IPS-20b (cell line): ENCODE measurements around the gene TLR8.
"Not testable (repeated sequence)": the region's sequence is repeated elsewhere in the genome, so short reads cannot be mapped to it uniquely, and the experiment has no call there.

Experiments used
- H3K27ac ChIP-seq: one replicate; pipeline ENCODE4 v1.5.1; 2013; ENCODE audit warnings: low read length
- H3K27me3 ChIP-seq: 2 replicates; pipeline ENCODE4 v1.6.1; 2013; ENCODE audit warnings: mild to moderate bottlenecking, low read length, inconsistent platforms; ENCODE audit not compliant: insufficient read depth
- H3K36me3 ChIP-seq: 2 replicates; pipeline ENCODE4 v1.6.1; 2013; ENCODE audit warnings: low read depth, mild to moderate bottlenecking, inconsistent platforms, low read length, moderate library complexity; ENCODE audit not compliant: insufficient read depth
- H3K4me1 ChIP-seq: 2 replicates; pipeline ENCODE4 v1.6.1; 2013; ENCODE audit warnings: mild to moderate bottlenecking, control low read depth, inconsistent platforms, low read length, moderate library complexity; ENCODE audit not compliant: insufficient read depth
- H3K4me3 ChIP-seq: 2 replicates; pipeline ENCODE4 v1.5.1; 2013; ENCODE audit warnings: mild to moderate bottlenecking, low read length, inconsistent platforms
- H3K9ac ChIP-seq: 2 replicates; pipeline ENCODE4 v1.6.1; 2013; ENCODE audit warnings: low read depth, mild to moderate bottlenecking, inconsistent platforms, low read length, moderate library complexity
- H3K9me3 ChIP-seq: 2 replicates; pipeline ENCODE4 v1.6.1; 2013; ENCODE audit warnings: mild to moderate bottlenecking, low read depth, low read length, inconsistent platforms; ENCODE audit not compliant: insufficient read depth

Gene TLR8

DNA sequence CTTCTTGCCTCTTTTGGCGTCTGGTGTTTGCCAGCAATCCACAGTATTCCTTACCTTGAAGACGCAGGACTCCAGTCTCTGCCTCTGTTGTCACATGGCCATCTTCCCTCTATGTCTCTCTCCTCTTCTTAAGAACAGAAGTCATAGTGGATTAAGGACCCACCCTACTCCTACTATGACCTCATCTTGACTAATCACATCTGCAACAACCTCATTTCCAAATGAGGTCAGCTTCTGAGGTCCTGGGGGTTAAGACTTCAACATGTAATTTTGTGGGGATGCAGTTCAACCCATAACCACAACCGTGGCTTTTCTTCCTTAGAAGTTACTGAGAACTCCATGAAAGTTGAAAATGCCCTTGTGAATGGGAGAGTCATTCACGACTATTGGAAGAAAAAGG, 23.3 kb downstream of the TLR8 start:
- Histone ChIP-seq H3K4me3 (no peak overlapping the region), H3K9ac (no peak overlapping the region), H3K9me3 (no peaks in the 10 kb centered on the region), H3K27ac (no peak overlapping the region), H3K36me3 (no peaks in the 10 kb centered on the region), H3K4me1 (no peaks in the 10 kb centered on the region), H3K27me3 (no peaks in the 10 kb centered on the region)

DNA sequence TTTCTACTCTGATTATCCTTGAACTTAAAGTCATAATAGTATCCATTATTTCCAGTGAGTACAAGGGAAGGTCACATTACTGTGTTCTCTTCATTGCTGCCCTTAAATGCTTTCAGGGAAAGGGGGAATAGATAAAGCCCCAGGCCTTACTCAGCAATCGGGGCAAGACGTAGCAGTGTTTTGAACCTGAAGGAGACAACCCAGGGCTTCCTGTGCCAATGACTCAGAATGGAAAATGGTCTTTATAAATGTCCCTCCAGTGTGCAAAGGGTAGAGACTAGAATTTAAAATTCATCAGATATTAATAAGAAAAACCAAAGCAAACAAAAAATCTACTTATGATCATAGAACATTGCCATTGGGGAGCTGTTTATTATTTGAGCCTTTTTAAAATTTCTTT, 23.7 kb downstream of the TLR8 start:
- H3K36me3 ChIP-seq, result no peaks in the 10 kb centered on the region
- H3K4me3 ChIP-seq, result no peak overlapping the region
- no peaks in the 10 kb centered on the region for H3K9me3 ChIP-seq
- H3K27me3 ChIP-seq, result no peaks in the 10 kb centered on the region
- H3K9ac ChIP-seq, result no peak overlapping the region
- no peak overlapping the region for H3K27ac ChIP-seq
- H3K4me1 ChIP-seq, result no peaks in the 10 kb centered on the region

DNA sequence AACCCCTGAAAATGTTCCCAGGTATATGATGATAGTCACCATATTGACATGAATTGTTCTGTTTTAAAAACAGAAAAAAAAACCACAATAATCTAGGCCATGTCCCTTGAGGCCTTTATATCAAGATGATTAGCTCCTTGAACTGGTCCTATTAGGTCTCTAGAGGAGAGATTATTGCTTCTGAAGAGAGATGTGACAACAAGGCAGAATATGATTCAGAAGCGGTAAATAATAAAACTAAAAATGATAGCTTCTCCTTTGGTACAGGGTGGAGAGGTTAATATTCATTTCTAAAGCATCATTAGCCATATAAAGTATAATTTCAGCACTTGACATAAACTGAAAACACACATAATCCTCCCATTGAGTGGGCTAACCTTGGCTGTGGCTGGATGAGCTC, 25.8 kb downstream of the TLR8 start:
- Histone ChIP-seq H3K9me3 (peaks cover 14% of the 10 kb centered on the region; the same call in 1 of the 2 replicates), H3K4me1 (no peaks in the 10 kb centered on the region), H3K4me3 (no peak overlapping the region), H3K27me3 (no peaks in the 10 kb centered on the region), H3K27ac (no peak overlapping the region), H3K36me3 (no peaks in the 10 kb centered on the region), H3K9ac (no peak overlapping the region)

DNA sequence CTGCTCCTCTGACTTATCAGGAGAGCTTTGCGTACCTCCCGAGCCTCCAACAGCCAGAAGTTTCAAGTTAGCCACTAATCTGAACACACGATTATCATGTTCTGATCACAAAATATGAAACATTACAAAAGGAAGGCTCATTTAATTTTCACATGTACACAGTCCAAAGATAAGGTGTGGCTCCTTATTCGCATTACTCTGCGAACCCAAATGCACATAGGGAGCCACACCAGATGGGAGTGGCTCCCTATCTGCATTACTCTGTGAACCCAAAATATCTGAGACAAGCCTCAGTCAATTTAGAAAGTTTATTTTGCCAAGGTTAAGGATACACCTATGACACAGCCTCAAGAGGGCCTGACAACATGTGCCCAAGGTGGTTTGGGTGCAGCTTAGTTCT, 28.4 kb downstream of the TLR8 start:
- Histone ChIP-seq H3K4me3 (no peak overlapping the region), H3K36me3 (no peaks in the 10 kb centered on the region), H3K9ac (no peak overlapping the region), H3K9me3 (peaks cover 14% of the 10 kb centered on the region; the same call in 1 of the 2 replicates), H3K27ac (no peak overlapping the region), H3K27me3 (no peaks in the 10 kb centered on the region), H3K4me1 (no peaks in the 10 kb centered on the region)

DNA sequence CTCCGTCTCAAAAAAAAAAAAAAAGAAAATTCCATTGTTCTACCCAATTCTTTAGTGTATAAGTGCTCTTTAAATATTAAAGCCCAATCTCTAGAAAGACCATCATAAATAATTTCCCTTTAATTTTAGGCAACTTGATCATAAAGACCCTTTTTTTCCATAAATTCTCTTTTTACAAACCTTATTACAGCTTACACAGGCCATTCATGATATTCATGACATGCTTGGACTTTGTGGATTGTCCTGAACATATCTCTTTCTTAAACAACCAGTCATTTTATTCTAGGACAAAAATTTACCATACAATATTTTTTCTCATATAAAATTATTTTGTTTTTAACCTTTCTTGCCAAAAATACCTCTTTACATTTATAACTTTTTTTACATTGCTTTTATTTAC, 30.5 kb downstream of the TLR8 start:
- no peak overlapping the region for H3K9ac ChIP-seq
- no peak overlapping the region for H3K27ac ChIP-seq
- no peaks in the 10 kb centered on the region for H3K27me3 ChIP-seq
- no peak overlapping the region for H3K4me3 ChIP-seq
- no peaks in the 10 kb centered on the region for H3K36me3 ChIP-seq
- no peaks in the 10 kb centered on the region for H3K4me1 ChIP-seq
- peaks cover 14% of the 10 kb centered on the region; the same call in 1 of the 2 replicates for H3K9me3 ChIP-seq

DNA sequence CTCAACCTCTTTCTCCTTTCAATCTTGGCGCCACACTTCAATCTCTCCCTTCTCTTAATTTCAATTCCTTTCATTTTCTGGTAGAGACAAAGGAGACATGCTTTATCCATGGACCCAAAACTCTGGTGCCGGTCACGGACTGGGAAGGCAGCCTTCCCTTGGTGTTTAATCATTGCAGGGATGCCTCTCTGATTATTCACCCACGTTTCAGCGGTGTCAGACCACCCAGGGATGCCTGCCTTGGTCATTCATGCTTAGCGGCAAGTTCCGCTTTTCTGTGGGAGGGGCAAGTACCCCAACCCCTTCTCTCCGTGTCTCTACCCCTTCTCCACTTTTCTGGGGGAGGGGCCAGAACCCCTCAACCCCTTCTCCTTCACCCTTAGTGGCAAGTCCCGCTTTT, 34.1 kb downstream of the TLR8 start:
- not testable (repeated sequence) for H3K4me3 ChIP-seq, H3K9ac ChIP-seq, H3K27ac ChIP-seq, H3K27me3 ChIP-seq, H3K36me3 ChIP-seq, H3K4me1 ChIP-seq
- peaks cover 14% of the 10 kb centered on the region; the same call in 1 of the 2 replicates for H3K9me3 ChIP-seq

DNA sequence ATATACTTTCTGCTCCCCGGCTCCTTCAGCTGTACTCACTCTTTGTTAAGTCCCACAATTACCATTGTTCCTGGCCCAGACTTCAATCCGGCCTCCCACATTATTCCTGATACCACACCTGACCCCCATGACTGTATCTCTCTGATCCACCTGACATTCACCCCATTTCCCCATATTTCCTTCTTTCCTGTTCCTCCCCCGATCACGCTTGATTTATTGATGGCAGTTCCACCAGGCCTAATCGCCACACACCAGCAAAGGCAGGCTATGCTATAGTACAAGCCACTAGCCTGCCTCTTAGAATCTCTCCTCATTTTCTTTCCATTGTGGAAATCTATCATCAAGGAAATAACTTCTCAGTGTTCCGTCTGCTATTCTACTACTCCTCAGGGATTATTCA, 37.2 kb downstream of the TLR8 start:
- H3K36me3 ChIP-seq, H3K9me3 ChIP-seq, H3K9ac ChIP-seq, H3K4me3 ChIP-seq, H3K4me1 ChIP-seq, H3K27ac ChIP-seq, H3K27me3 ChIP-seq: not testable (repeated sequence)

DNA sequence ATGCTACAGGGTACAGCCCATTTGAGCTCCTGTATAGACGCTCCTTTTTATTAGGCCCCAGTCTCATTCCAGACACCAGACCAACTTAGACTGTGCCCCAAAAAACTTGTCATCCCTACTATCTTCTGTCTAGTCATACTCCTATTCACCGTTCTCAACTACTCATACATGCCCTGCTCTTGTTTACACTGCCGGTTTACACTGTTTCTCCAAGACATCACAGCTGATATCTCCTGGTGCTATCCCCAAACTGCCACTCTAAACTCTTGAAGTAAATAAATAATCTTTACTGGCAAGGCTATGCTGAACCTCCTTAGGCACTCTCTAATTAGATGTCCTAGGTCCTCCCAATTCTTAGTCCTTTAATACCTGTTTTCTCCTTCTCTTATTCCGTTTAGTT, 38.0 kb downstream of the TLR8 start:
- not testable (repeated sequence) for H3K27ac ChIP-seq, H3K9ac ChIP-seq, H3K4me1 ChIP-seq, H3K9me3 ChIP-seq, H3K4me3 ChIP-seq, H3K27me3 ChIP-seq, H3K36me3 ChIP-seq

DNA sequence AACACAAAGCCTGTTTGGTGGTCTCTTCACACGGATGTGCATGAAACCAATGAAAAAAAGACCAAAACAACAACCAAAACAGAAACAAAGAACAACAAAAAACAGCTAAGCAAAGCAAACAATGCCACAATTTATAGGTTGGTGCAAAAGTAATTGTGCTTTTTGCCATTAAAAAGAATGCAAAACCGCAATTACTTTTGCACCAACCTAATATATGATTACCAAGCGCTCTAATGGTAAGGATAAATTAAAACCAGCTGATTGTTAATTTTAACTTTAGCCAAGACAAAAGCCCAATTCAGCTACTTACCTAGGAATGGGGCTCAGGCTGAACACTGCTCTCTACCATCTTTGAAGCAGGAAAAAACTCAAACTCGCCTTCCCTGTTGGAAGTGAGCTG, 39.1 kb downstream of the TLR8 start:
- H3K27me3 ChIP-seq, result no peaks in the 10 kb centered on the region
- no peaks in the 10 kb centered on the region for H3K9me3 ChIP-seq
- H3K4me1 ChIP-seq, result peaks cover 6% of the 10 kb centered on the region
- no peaks in the 10 kb centered on the region for H3K36me3 ChIP-seq
- H3K27ac ChIP-seq, result no peak overlapping the region
- H3K4me3 ChIP-seq, result no peak overlapping the region
- no peak overlapping the region for H3K9ac ChIP-seq

DNA sequence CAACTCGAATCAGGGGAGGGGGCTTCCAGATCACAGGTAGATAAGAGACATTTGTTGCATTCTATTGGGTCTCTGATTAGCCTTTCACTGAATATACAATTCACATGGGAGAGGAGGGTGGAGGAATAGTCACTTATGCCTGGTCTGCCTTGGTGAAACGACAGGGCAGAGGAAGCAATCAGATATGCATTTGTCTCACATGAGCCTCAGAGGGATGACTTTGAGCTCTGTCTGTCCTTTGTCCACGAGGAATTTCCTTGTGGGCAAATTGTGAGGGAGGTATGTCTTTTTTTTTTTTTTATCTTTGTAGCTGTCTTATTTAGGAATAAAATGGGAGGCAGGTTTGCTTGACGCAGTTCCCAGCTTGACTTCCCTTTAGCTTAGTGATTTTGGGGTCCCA, 40.0 kb downstream of the TLR8 start:
- H3K9ac ChIP-seq, result peak overlapping the region; percentile 37; the same call in 1 of the 2 replicates
- no peaks in the 10 kb centered on the region for H3K36me3 ChIP-seq
- H3K27ac ChIP-seq, result no peak overlapping the region
- no peaks in the 10 kb centered on the region for H3K27me3 ChIP-seq
- H3K4me3 ChIP-seq, result no peak overlapping the region
- peaks cover 6% of the 10 kb centered on the region for H3K4me1 ChIP-seq
- no peaks in the 10 kb centered on the region for H3K9me3 ChIP-seq

DNA sequence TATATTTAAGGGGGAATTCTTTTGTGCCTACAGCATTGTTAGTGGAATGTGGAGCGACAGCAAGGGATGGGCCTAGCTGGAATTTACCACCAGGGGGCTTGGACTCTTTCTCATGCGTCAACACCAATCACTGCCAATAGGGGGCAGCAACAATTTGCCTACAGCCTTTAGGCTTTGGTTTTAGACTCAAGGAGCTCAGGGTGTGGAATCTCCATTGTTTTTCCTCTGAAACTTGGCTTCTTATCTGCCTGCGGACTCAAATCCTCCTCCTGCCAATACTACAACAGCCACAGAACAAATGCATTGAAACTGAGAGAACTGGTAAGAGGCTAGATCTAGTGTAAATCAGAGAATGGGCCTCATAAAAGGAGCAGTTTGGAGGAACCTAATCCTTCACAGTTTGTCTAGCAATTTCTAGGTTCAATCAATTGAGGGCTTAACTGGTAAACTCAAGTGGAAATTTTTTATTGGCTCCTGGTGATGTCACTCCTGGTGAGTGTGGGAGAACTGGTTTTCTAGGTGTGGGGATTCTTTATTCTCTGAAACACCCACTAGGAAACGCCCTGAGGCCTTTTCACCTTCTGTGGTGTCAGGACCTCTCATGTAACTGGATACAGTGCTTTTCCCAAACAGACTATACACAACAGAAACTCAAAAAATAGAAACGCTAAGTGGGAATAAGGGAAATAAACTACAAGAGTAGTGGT, 40.6 kb downstream of the TLR8 start:
- peak overlapping the region; percentile 40; the same call in 1 of the 2 replicates for H3K9ac ChIP-seq
- no peaks in the 10 kb centered on the region for H3K36me3 ChIP-seq
- no peak overlapping the region for H3K4me3 ChIP-seq
- peaks cover 6% of the 10 kb centered on the region for H3K4me1 ChIP-seq
- no peaks in the 10 kb centered on the region for H3K9me3 ChIP-seq
- H3K27me3 ChIP-seq, result no peaks in the 10 kb centered on the region
- H3K27ac ChIP-seq, result peak overlapping the region; percentile 39

DNA sequence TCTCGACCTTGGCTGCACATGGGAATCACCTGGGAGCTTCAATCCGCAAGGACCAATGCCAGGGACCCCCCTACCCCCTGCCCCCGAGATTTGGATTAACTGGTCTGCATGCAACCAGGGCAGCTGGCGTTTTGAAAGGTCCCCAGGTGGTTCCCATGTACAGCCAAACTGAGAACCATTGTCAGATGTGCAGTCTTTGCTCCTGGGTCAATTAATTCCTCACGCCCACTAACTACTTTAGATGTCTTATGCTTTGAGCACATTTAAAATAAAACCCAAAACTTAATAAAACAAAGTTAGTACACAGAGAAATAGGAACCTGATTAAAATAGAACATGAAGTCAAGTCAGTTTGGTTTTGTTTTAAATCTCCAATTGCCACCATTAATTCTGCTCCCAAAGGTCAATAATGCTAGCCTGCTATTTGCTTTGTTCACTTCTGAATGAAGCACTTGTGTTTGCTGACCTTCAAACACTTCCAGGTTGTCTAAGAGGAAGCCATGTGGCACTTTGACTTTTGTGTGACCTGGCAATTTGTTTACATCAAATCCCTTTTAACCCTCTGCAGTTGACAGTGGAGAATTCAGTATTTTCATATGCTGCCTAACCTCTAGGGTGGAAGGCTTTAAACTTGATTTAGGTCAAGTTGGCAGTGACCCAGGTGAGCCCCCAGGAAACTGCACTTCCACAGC, 41.3 kb downstream of the TLR8 start:
- peaks cover 6% of the 10 kb centered on the region for H3K4me1 ChIP-seq
- H3K27me3 ChIP-seq, result no peaks in the 10 kb centered on the region
- no peak overlapping the region for H3K9ac ChIP-seq
- no peak overlapping the region for H3K27ac ChIP-seq
- no peaks in the 10 kb centered on the region for H3K36me3 ChIP-seq
- no peak overlapping the region for H3K4me3 ChIP-seq
- H3K9me3 ChIP-seq, result no peaks in the 10 kb centered on the region
